Karpas-422 (cell line): Measurements from ENCODE around the gene EMC6. TPM values are rescaled to one million over a fixed set of nuclear protein-coding genes. Genes with fewer than 3 reads are reported as not detected.

ENCODE experiments used
- DNase-seq: peaks from one replicate; pipeline ENCODE4 v3.0.0-alpha.2; 2015
- H2AFZ ChIP-seq: fragments of 200-600 bp; sonication (generic); 2 replicates; pipeline ENCODE4 v1.6.1; 2014; ENCODE audit warnings: antibody characterized with exemption, low read length, mixed read lengths
- H3K27ac ChIP-seq: fragments of 200-600 bp; sonication (generic); 2 replicates; pipeline ENCODE4 v1.5.1; 2014; ENCODE audit warnings: mild to moderate bottlenecking, low read length, moderate library complexity
- H3K27me3 ChIP-seq: fragments of 200-600 bp; sonication (generic); 2 replicates; pipeline ENCODE4 v1.6.1; 2014; ENCODE audit warnings: low read length, mixed read lengths
- H3K36me3 ChIP-seq: fragments of 200-600 bp; sonication (generic); 2 replicates; pipeline ENCODE4 v1.6.1; 2014; ENCODE audit warnings: low read length, mixed read lengths; ENCODE audit not compliant: insufficient read depth
- H3K4me1 ChIP-seq: fragments of 200-600 bp; sonication (generic); 2 replicates; pipeline ENCODE4 v1.6.1; 2014; ENCODE audit warnings: mild to moderate bottlenecking, low read length, mixed read lengths
- H3K4me2 ChIP-seq: fragments of 200-600 bp; sonication (generic); 2 replicates; pipeline ENCODE4 v1.6.1; 2014; ENCODE audit warnings: low read length, low read depth, mild to moderate bottlenecking; ENCODE audit not compliant: poor library complexity, severe bottlenecking
- H3K4me3 ChIP-seq: fragments of 200-600 bp; sonication (generic); 2 replicates; pipeline ENCODE4 v1.5.1; 2014; ENCODE audit warnings: mild to moderate bottlenecking, antibody characterized with exemption, low read length, mixed read lengths
- H3K79me2 ChIP-seq: fragments of 200-600 bp; sonication (generic); 2 replicates; pipeline ENCODE4 v1.6.1; 2014; ENCODE audit warnings: mild to moderate bottlenecking, low read length, mixed read lengths
- H3K9ac ChIP-seq: fragments of 200-600 bp; sonication (generic); 2 replicates; pipeline ENCODE4 v1.6.0; 2014; ENCODE audit warnings: low read length
- H3K9me2 ChIP-seq: fragments of 200-600 bp; sonication (generic), shearing (Covaris generic); replicated peaks from 2 replicates; pipeline ENCODE4 v1.6.0; 2014; ENCODE audit warnings: mild to moderate bottlenecking, low read length, moderate library complexity; ENCODE audit not compliant: insufficient read depth
- H3K9me3 ChIP-seq: fragments of 300-700, 200-600 bp; sonication (generic); 2 replicates; pipeline ENCODE4 v1.6.1; 2014; ENCODE audit warnings: low read length, mixed read lengths
- H4K20me1 ChIP-seq: fragments of 200-600 bp; sonication (generic); 2 replicates; pipeline ENCODE4 v1.6.1; 2014; ENCODE audit warnings: mild to moderate bottlenecking, antibody characterized with exemption, low read length, low read depth; ENCODE audit not compliant: insufficient read depth
- total RNA-seq: library from RNA; depleted of rRNA; stranded (reverse); fragments of >200 nt; shearing (Covaris generic); gene quantifications from 2 replicates; pipeline ENCODE4 v1.2.3, GENCODE V29; 2014; ENCODE audit warnings: low replicate concordance

The EMC6 gene
- total RNA-seq, 1 experiment from 2014 or later = 21.0 TPM

GRCh38 chr17:3635474-3636153 lies 33.0 kb upstream of the EMC6 start:
- peaks cover 40% of the 10 kb centered on the region for H3K4me1 ChIP-seq
- H4K20me1 ChIP-seq = no peaks in the 10 kb centered on the region
- peak overlapping the region; percentile 95 for H3K4me2 ChIP-seq
- H3K27me3 ChIP-seq = no peaks in the 10 kb centered on the region
- DNase-seq = no peak
- H3K9me3 ChIP-seq = no peaks in the 10 kb centered on the region
- H3K27ac ChIP-seq = peak overlapping the region; percentile 62; the same call in 1 of the 2 replicates
- H3K9me2 ChIP-seq = no peaks in the 10 kb centered on the region
- H3K36me3 ChIP-seq = no peaks in the 10 kb centered on the region
- H3K4me3 ChIP-seq = peak overlapping the region; percentile 99
- H3K79me2 ChIP-seq = peaks cover 36% of the 10 kb centered on the region
- peak overlapping the region; percentile 78; the same call in 1 of the 2 replicates for H2AFZ ChIP-seq
- peak overlapping the region; percentile 96 for H3K9ac ChIP-seq

DNA sequence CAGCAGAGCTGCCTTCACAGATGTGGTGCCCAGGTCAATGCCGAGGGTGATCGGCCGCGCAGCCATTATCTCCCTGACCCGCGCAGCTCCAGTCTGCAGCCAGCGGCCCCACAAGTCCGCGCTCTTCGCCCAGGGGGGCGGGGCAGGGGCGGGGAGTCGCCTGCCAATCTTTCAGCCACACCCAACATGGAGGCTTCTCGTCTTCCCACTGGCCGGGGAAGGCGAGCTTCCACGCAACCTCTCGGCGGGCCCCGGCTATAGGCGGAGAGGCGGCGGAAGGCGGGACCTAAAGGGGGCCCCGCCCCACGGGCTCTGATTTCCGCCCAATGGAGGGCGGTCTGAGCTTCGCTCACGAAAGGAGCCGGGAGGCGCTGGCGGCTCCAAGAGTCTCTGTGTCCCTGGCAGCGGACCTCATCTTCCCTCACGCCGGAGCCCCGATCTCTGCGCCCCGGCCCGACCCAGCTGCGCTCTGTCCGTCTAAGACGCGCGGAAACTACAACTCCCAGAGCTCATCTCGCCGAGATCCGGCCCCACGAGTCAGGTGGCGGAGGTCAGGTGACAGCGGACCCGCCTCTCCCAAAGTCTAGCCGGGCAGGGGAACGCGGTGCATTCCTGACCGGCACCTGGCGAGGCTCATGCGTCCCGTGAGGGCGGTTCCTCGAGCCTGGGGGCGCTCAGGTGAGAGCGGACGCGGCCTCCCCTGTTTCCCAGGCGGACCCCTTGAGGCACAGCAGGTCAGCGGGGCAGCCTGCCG lies 32.3 kb upstream of the EMC6 start, which contains the start of the genes CTNS and SHPK:
Gene CTNS (plus strand): TSS at position 607 of the 754 bp plus-strand sequence. CDS start 3,447 bp downstream, outside the sequence.
Gene SHPK (minus strand): TSS at position 97 of the 754 bp plus-strand sequence. CDS start 31 bp downstream, at position 66.
- H3K4me2 ChIP-seq = peak within 1 kb of the TSS; percentile 95
- H3K27ac ChIP-seq = peak within 1 kb of the TSS; percentile 83
- peak within 1 kb of the TSS; percentile 89; the same call in 1 of the 2 replicates for H2AFZ ChIP-seq
- no peaks in the 10 kb centered on the region for H3K36me3 ChIP-seq
- no peaks in the 10 kb centered on the region for H3K27me3 ChIP-seq
- no peaks in the 10 kb centered on the region for H3K9me3 ChIP-seq
- H4K20me1 ChIP-seq = no peaks in the 10 kb centered on the region
- DNase-seq = peak; percentile 98
- H3K79me2 ChIP-seq = peaks cover 33% of the 10 kb centered on the region
- peak within 1 kb of the TSS; percentile 99 for H3K4me3 ChIP-seq
- H3K9me2 ChIP-seq = no peaks in the 10 kb centered on the region
- H3K9ac ChIP-seq = peak within 1 kb of the TSS; percentile 96
- peaks cover 45% of the 10 kb centered on the region for H3K4me1 ChIP-seq

DNA sequence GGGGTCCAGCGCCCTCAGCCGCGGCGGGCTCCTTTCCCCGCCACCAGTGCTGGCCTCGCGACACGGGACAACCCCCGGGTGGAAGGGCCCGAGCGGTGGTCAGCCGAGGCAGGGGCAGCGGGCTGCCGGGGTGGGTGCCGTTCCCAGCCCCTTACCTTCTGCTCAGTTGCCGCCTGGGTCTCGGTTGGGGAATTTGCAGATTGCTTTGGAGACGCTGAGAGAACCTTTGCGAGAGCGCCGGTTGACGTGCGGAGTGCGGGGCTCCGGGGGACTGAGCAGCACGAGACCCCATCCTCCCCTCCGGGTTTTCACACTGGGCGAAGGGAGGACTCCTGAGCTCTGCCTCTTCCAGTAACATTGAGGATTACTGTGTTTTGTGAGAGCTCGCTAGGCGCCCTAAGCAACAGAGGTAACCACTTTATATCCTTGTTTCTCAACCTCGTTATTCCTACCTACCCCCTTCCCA lies 31.7 kb upstream of the EMC6 start:
- H3K27me3 ChIP-seq = no peaks in the 10 kb centered on the region
- DNase-seq = no peak
- peaks cover 33% of the 10 kb centered on the region for H3K79me2 ChIP-seq
- peak overlapping the region; percentile 95 for H3K4me2 ChIP-seq
- no peaks in the 10 kb centered on the region for H3K9me3 ChIP-seq
- H2AFZ ChIP-seq = peak overlapping the region; percentile 89; the same call in 1 of the 2 replicates
- no peaks in the 10 kb centered on the region for H3K36me3 ChIP-seq
- H3K27ac ChIP-seq = peak overlapping the region; percentile 83
- no peaks in the 10 kb centered on the region for H3K9me2 ChIP-seq
- peak overlapping the region; percentile 89 for H3K9ac ChIP-seq
- H3K4me1 ChIP-seq = peaks cover 45% of the 10 kb centered on the region
- no peaks in the 10 kb centered on the region for H4K20me1 ChIP-seq
- H3K4me3 ChIP-seq = peak overlapping the region; percentile 99

DNA sequence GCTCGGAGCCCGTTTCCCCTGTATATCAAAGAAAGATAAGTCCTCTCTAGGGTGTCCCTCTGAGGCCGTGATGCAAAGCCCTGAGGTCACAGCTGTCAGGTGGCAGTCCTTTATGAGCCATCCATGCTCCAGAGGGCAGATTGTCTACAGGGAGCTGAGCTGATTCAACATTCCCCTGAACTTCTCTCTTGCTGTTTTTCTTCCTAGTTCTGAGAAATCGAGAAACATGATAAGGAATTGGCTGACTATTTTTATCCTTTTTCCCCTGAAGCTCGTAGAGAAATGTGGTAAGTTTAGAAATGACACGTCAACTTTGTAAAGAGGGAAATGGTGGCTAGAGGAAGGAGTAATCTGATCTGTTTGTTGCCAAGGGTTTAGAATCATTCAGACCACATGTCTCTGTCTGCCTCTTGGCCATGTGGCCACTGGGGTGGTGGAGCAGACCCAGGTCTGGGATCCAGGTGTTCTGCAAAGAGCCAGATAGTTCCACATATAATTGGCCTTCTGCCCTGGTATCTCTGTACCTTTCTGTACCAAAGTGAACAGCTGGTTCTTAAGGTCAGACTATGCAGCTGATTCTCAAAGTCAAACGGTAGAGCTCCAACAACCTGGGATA lies 28.5 kb upstream of the EMC6 start:
- H3K9ac ChIP-seq = peak overlapping the region; percentile 38
- H3K79me2 ChIP-seq = peaks cover 13% of the 10 kb centered on the region
- H2AFZ ChIP-seq = 0 out of 2 replicates have a peak overlapping the region, but pooled peaks have one; percentile 2
- no peaks in the 10 kb centered on the region for H3K9me2 ChIP-seq
- no peaks in the 10 kb centered on the region for H3K27me3 ChIP-seq
- peaks cover 45% of the 10 kb centered on the region for H3K4me1 ChIP-seq
- H3K4me3 ChIP-seq = peak overlapping the region; percentile 34
- H4K20me1 ChIP-seq = no peaks in the 10 kb centered on the region
- no peaks in the 10 kb centered on the region for H3K36me3 ChIP-seq
- peak overlapping the region; percentile 49 for H3K4me2 ChIP-seq
- no peaks in the 10 kb centered on the region for H3K9me3 ChIP-seq
- peak; percentile 75 for DNase-seq
- peak overlapping the region; percentile 90 for H3K27ac ChIP-seq

DNA sequence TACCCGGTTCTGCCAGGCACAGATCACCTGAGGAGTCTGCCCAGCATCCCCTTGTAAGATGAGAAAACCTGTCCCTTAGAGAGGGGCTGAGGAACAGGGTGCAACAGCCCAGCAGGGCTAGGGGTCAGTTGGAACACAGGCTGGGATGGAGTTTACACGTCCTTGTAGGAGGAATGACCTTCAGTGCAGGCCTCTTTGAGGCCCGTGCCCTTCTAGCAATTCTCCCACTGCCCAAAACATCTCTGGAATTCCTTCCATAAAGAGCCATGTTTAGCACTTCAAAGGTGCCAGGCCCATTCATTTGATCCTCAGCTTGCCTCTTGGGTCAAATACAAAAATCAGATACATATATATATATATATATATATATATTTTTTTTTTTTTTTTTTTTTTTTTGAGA lies 27.6 kb upstream of the EMC6 start:
- no peaks in the 10 kb centered on the region for H3K9me2 ChIP-seq
- DNase-seq = no peak
- H3K4me3 ChIP-seq = no peak overlapping the region
- no peaks in the 10 kb centered on the region for H3K36me3 ChIP-seq
- no peak overlapping the region for H3K4me2 ChIP-seq
- peaks cover 51% of the 10 kb centered on the region for H3K4me1 ChIP-seq
- no peaks in the 10 kb centered on the region for H3K9me3 ChIP-seq
- H4K20me1 ChIP-seq = no peaks in the 10 kb centered on the region
- no peaks in the 10 kb centered on the region for H3K27me3 ChIP-seq
- peaks cover 5% of the 10 kb centered on the region for H3K79me2 ChIP-seq
- no peak overlapping the region for H2AFZ ChIP-seq
- H3K9ac ChIP-seq = peak overlapping the region; percentile 38
- H3K27ac ChIP-seq = peak overlapping the region; percentile 90

- no peak for DNase-seq
- Histone ChIP-seq H3K9ac (no peak overlapping the region), H3K9me2 (no peaks in the 10 kb centered on the region), H3K9me3 (no peaks in the 10 kb centered on the region), H3K27ac (no peak overlapping the region), H2AFZ (no peak overlapping the region), H3K4me2 (no peak overlapping the region), H3K79me2 (peaks cover 5% of the 10 kb centered on the region), H3K36me3 (no peaks in the 10 kb centered on the region), H3K4me3 (no peak overlapping the region), H3K27me3 (no peaks in the 10 kb centered on the region), H3K4me1 (peaks cover 60% of the 10 kb centered on the region), H4K20me1 (no peaks in the 10 kb centered on the region)
Observed at GRCh38 chr17:3641717-3642486, 26.7 kb upstream of the EMC6 start.

GRCh38 chr17:3643889-3644349 lies 24.7 kb upstream of the EMC6 start:
- Histone ChIP-seq H3K27ac (no peak overlapping the region), H3K9ac (no peak overlapping the region), H3K79me2 (no peaks in the 10 kb centered on the region), H3K36me3 (peaks cover 6% of the 10 kb centered on the region; the same call in 1 of the 2 replicates), H3K4me2 (no peak overlapping the region), H3K4me1 (peaks cover 46% of the 10 kb centered on the region), H3K4me3 (no peak overlapping the region), H3K9me2 (no peaks in the 10 kb centered on the region), H3K27me3 (no peaks in the 10 kb centered on the region), H2AFZ (no peak overlapping the region), H4K20me1 (no peaks in the 10 kb centered on the region), H3K9me3 (no peaks in the 10 kb centered on the region)
- DNase-seq = no peak
